GM19351 (cell line): ENCODE measurements around the gene C1QTNF12.
"Not testable (repeated sequence)": the region's sequence is repeated elsewhere in the genome, so short reads cannot be mapped to it uniquely, and the experiment has no call there.

Source experiments
- ATAC-seq: cut with Tn5 transposase; IDR thresholded peaks from one replicate; pipeline ENCODE4 v1.9.1; 2021; ENCODE audit warnings: mild to moderate bottlenecking, moderate library complexity; ENCODE audit not compliant: unreplicated experiment

The C1QTNF12 gene

DNA sequence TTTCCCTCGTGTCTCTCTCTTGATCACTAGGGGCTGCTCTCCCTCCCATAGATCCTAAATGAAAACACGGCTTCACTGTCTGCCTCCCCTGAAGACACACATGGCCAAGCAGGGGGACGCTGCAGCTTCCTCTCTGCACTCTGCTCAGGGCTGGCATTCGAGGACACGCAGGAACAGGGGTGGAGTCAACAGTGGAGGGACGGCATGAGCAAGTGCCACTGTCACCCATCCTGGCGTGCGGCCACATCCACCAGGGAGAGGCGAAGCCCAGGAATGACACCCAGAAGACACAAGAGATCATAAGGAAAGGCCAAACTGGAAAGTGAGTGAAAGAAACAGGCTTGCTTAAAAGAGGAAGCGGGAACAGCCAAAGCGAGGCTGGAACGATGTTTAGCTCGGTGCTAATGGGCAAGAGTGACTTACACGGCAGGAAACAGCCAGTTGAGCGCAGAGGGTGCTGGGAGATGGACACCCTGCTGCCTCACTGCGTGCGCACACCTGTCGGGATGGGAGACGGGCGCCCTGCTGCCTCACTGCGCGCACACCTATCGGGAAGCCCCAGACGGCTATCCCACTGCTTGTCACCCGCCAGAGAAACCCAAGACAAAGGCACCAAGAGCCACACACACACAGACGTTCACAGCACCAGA, 13.6 kb upstream of the C1QTNF12 start:
- ATAC-seq: no peak

DNA sequence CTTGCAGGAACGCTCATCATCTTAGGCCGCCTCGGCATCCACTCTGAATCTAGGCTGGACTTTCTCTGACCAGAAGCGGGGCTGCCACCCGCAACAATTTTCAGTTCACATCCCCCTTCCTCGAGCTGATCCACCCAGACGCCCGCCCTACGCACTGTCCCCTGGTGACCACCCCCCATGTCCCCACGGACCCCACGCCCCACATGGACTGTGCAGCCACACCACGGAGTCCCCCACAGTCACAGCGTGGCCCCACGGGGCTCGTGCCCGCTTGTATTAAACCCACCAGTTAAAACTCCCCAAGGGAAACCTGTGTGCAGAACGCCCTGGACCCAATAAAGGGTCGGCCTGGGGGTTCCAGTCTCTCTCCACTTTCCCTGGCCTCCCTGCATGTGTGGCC, 13.0 kb upstream of the C1QTNF12 start:
- no peak for ATAC-seq

GRCh38 chr1:1259119-1259488, 12.6 kb upstream of the C1QTNF12 start:
- no peak for ATAC-seq

DNA sequence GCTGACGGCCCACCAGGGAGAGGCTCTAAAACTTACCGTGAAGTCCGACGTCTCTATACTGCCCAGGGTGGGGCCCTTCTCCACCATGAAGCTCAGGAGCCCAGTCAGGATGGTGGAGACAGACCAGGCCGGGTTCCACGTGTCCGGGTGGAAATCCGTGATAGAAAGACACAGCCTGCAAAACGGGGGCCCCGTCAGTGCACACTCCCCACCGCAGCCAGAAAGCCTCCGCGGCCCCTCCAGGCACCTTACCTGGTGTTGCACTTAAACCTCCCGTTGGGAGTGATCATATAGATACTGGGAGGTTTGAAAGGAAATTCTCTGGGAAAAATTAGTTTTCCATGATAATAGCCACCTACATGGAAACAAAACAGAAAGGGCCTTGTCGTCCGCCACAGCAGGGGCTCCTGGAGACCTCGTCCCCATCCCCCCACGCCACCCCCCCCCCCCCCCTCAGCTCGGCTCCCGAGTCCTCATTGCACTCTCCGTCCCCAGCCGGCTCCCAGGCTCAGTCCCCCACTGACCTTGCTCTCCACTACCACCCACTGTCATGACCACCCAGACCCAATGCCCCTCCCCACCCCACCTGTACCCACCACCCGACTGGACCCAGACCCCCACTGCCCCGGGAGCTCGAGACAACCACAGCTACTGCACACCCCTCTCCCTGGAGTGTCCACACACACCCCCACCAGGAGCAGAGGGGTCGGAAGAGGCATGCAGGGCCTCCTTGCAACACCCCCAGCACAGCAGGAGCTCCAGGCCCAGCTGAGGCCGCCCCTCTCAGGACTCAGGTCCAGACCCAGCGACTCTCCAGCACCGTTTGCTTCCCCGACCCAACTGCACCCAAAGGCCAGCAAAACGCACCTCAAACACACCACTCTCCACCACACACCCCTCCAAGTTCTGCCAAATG, 10.7 kb upstream of the C1QTNF12 start:
- ATAC-seq: no peak

DNA sequence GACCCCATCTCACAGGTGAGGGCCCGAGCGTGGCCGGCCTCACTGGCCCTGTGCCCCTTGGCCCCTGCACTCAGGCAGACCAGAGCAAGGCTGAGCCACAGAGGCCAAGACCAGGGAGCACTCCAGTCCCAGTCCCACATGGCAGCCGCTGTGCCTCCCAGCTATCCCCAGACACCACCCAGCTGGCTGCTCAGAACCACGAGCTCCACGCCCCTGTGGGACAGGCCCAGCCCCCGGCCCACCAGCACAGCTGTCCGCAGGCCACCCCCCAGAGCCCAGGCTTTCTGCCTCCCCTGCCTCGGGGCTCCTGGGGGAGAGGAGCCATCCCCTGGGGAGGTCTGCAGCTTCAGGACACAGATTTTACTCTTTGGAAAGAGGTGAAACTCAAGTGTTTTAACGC, 9.1 kb upstream of the C1QTNF12 start:
- ATAC-seq: no peak

- ATAC-seq: no peak
These were observed 8.6 kb upstream of the C1QTNF12 start for GRCh38 chr1:1255078-1255477.

- no peak for ATAC-seq
These were observed 8.1 kb upstream of the C1QTNF12 start for GRCh38 chr1:1254667-1254998.

- ATAC-seq: no peak
These were observed 7.6 kb upstream of the C1QTNF12 start for GRCh38 chr1:1253972-1254666.

DNA sequence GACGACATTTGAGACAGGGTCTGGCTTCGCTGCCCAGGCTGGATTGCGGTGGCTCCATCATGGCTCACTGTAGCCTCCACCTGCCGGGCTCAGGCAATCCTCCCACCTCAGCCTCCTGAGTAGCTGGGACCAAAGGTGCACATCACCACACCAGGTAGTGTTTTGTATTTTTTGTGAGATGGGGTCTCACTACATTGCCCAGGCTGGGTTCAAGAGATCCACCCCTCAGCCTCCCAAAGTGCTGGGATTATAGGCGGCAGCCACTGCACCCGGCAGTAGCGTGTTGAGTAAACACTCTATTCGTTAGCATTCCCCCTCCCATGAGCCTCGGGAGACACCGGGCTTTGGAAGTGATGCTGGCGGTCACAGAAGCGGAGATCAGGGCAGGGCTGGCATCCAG, 6.8 kb upstream of the C1QTNF12 start:
- no peak for ATAC-seq

DNA sequence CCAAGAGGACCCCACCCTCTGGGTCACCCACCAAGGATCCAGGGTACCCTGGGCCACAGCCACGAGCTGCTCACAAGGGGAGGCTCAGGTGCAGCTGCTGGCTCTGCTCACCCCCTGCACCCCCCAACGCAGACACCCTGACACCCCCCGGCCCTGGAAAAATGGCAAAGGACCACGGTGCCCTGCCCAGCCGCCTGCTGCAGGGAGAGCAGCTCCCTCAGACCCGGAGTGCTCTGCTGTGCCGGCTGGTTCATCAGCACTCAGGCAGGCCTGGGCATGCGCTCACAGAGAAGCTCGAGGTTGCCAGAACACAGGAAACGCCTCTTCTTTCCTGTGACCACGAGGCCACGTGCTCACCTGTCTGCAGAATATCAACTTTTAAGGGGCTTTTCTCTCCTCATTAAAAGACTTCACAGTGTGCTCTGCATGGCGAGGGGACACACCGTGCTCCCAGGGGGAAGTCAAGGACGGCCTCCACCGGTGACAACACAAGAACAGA, 4.3 kb upstream of the C1QTNF12 start:
- no peak for ATAC-seq

GRCh38 chr1:1248009-1248913, 1.7 kb upstream of the C1QTNF12 start:
- not testable (repeated sequence) for ATAC-seq

DNA sequence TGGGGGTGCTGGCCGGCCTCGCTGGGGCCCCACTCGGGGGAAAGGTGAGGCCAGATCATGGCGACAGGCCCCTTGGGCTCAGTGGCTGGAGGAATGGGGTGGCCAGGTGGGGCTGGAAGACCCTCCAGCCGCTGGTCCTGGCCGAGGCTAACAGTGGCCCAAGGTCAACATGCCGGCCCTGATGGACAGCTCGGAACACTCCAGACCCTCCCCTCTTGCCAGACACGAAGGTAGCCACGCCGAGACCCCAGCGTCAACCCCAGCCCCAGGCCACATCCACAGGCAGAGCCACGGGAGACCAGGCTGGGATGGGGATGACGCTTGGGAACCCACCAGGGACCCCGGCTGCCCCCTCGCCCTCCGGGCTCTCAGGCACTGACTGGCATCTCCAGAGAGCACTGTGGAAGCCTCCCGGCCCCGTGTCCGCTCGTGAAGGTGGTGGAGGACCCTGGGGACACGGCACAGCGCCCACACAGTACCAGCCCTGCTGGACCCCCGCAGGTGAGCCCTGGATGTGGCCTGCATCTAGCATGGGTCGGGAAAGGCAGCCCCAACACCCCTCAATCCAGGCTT, 905 bp upstream of the C1QTNF12 start:
- ATAC-seq: no peak

- ATAC-seq: no peak
These were observed 525 bp downstream of the C1QTNF12 start for GRCh38 chr1:1245817-1246576.

DNA sequence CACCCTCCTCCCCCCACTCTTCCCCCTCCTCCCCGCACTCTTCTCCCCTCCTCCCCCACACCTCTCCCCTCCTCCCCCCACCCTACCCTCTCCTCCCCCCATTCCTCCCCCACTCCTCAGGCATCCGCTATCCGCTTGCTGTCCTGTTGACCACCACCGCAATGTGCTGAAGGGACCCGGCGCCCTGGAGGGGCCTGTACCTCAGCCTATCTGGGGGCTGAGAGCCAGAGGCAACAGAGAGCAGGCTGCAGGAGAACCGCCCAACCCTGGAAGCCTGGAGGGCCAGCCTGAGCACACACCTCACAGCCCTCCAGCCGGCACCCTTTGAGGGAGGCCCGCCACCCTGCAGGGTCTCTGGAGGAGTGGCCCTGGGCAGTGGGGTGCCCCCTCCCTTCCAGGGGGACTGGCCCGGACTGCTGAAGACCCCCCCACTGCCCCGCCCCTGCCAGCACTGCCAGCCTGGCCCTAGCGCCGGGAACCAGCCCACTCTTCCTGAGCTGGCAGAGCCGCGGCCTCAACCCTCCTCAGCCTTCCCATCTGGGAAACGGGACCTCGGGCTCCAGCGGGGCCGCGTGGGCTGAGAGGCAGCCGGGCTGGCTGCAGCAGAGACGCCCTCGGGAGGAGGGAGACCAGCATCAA, 1.2 kb downstream of the C1QTNF12 start:
- ATAC-seq: no peak

GRCh38 chr1:1244192-1244811, 2.2 kb downstream of the C1QTNF12 start:
- ATAC-seq: no peak

GRCh38 chr1:1243807-1244191, 2.7 kb downstream of the C1QTNF12 start:
- no peak for ATAC-seq

GRCh38 chr1:1243266-1243660, 3.3 kb downstream of the C1QTNF12 start:
- ATAC-seq: no peak

- no peak for ATAC-seq
These were observed 3.9 kb downstream of the C1QTNF12 start for GRCh38 chr1:1242461-1243265.
